H9 (cell line): ENCODE data around the gene TFAP2A. TPM values are rescaled to one million over a fixed set of nuclear protein-coding genes. Genes with fewer than 3 reads are reported as not detected.

Experiments
- DNase-seq: peaks from one replicate; pipeline ENCODE4 v3.0.0-alpha.2; 2017
- H2AFZ ChIP-seq: one replicate; pipeline ENCODE4 v1.6.1; 2013; ENCODE audit warnings: mild to moderate bottlenecking, low read length, control low read depth, moderate library complexity
- H2AK5ac ChIP-seq: 2 replicates; pipeline ENCODE4 v1.6.1; 2013; ENCODE audit warnings: low read length, control low read depth, mixed read lengths; ENCODE audit not compliant: insufficient read length
- H2BK120ac ChIP-seq: one replicate; pipeline ENCODE4 v1.6.1; 2013; ENCODE audit warnings: low read depth, mild to moderate bottlenecking, low read length, control low read depth, inconsistent platforms; ENCODE audit not compliant: poor library complexity, severe bottlenecking
- H2BK12ac ChIP-seq: 2 replicates; pipeline ENCODE4 v1.6.1; 2013; ENCODE audit warnings: low read length, control low read depth, mixed read lengths, low read depth; ENCODE audit not compliant: insufficient read length
- H2BK15ac ChIP-seq: 2 replicates; pipeline ENCODE4 v1.6.1; 2013; ENCODE audit warnings: low read depth, low read length, control low read depth
- H2BK20ac ChIP-seq: one replicate; pipeline ENCODE4 v1.6.1; 2013; ENCODE audit warnings: low read depth, mild to moderate bottlenecking, low read length, control low read depth, inconsistent platforms; ENCODE audit not compliant: poor library complexity, severe bottlenecking
- H2BK5ac ChIP-seq: 2 replicates; pipeline ENCODE4 v1.6.1; 2013; ENCODE audit warnings: low read length, control low read depth, mixed read lengths; ENCODE audit not compliant: insufficient read length
- H3K14ac ChIP-seq: 2 replicates; pipeline ENCODE4 v1.6.1; 2013; ENCODE audit warnings: low read length, control low read depth; ENCODE audit not compliant: insufficient read depth
- H3K18ac ChIP-seq: 2 replicates; pipeline ENCODE4 v1.6.1; 2013; ENCODE audit warnings: low read depth, mild to moderate bottlenecking, mixed read lengths, low read length, control low read depth; ENCODE audit not compliant: insufficient read length
- H3K23ac ChIP-seq: 2 replicates; pipeline ENCODE4 v1.6.1; 2013; ENCODE audit warnings: low read length, control low read depth, mixed read lengths, low read depth; ENCODE audit not compliant: insufficient read length
- H3K23me2 ChIP-seq: 2 replicates; pipeline ENCODE4 v1.6.1; 2013; ENCODE audit warnings: low read depth, mild to moderate bottlenecking, mixed read lengths, low read length, control low read depth; ENCODE audit not compliant: insufficient read length, poor library complexity, severe bottlenecking
- H3K27ac ChIP-seq: 2 replicates; pipeline ENCODE4 v1.5.1; 2013; ENCODE audit warnings: low read length, control low read depth, mixed read lengths, low read depth; ENCODE audit not compliant: insufficient read length
- H3K27me3 ChIP-seq: 2 replicates; pipeline ENCODE4 v1.6.1; 2013; ENCODE audit warnings: low read length, control low read depth, inconsistent platforms; ENCODE audit not compliant: insufficient read depth
- H3K4ac ChIP-seq: 2 replicates; pipeline ENCODE4 v1.6.1; 2013; ENCODE audit warnings: low read depth, mild to moderate bottlenecking, control low read depth, inconsistent platforms, low read length, moderate library complexity
- H3K4me1 ChIP-seq: 2 replicates; pipeline ENCODE4 v1.6.1; 2013; ENCODE audit warnings: low read length, control low read depth, inconsistent platforms; ENCODE audit not compliant: insufficient read depth
- H3K4me2 ChIP-seq: 2 replicates; pipeline ENCODE4 v1.6.1; 2013; ENCODE audit warnings: low read length, control low read depth, mixed read lengths; ENCODE audit not compliant: insufficient read length, insufficient read depth
- H3K56ac ChIP-seq: 2 replicates; pipeline ENCODE4 v1.6.1; 2013; ENCODE audit warnings: low read depth, mild to moderate bottlenecking, mixed read lengths, low read length, control low read depth; ENCODE audit not compliant: insufficient read length
- H3K79me1 ChIP-seq: 2 replicates; pipeline ENCODE4 v1.6.1; 2013; ENCODE audit warnings: low read depth, mild to moderate bottlenecking, moderate library complexity, low read length, control low read depth, inconsistent platforms; ENCODE audit not compliant: insufficient read depth, poor library complexity, severe bottlenecking
- H3K79me2 ChIP-seq: 2 replicates; pipeline ENCODE4 v1.6.1; 2013; ENCODE audit warnings: low read length, control low read depth, inconsistent platforms; ENCODE audit not compliant: insufficient read depth
- H3K9ac ChIP-seq: 2 replicates; pipeline ENCODE4 v1.6.1; 2013; ENCODE audit warnings: low read length, control low read depth, mixed read lengths; ENCODE audit not compliant: insufficient read length; ENCODE audit errors: extremely low read depth
- H3K9me3 ChIP-seq: one replicate; pipeline ENCODE4 v1.6.1; 2013; ENCODE audit warnings: low read depth, low read length, inconsistent platforms; ENCODE audit not compliant: control insufficient read depth
- H3T11ph ChIP-seq: one replicate; pipeline ENCODE4 v1.6.1; 2013; ENCODE audit warnings: mild to moderate bottlenecking, low read length, control low read depth, inconsistent platforms
- H4K20me1 ChIP-seq: one replicate; pipeline ENCODE4 v1.6.1; 2013; ENCODE audit not compliant: control insufficient read depth, insufficient read length, insufficient read depth
- H4K5ac ChIP-seq: 2 replicates; pipeline ENCODE4 v1.6.1; 2013; ENCODE audit warnings: low read depth, mild to moderate bottlenecking, mixed read lengths, low read length, control low read depth; ENCODE audit not compliant: insufficient read length
- H4K8ac ChIP-seq: replicated peaks from 2 replicates; pipeline ENCODE4 v1.6.1; 2013; ENCODE audit warnings: low read length, control low read depth, mixed read lengths, low read depth; ENCODE audit not compliant: insufficient read length
- H4K91ac ChIP-seq: 2 replicates; pipeline ENCODE4 v1.6.1; 2013; ENCODE audit warnings: low read depth, mild to moderate bottlenecking, moderate library complexity, mixed read lengths, low read length, control low read depth; ENCODE audit not compliant: insufficient read length
- H3K27ac Mint-ChIP-seq, 3 experiments: 2 replicates in 2 of 3; 3 replicates in 1 of 3; pipeline ENCODE4 v1.8.0; 2020 to 2021; ENCODE audit warnings: mixed read lengths in 3 of 3, mild to moderate bottlenecking in 1 of 3, moderate library complexity in 1 of 3
- H3K27me3 Mint-ChIP-seq: 2 replicates; pipeline ENCODE4 v1.8.0; 2021; ENCODE audit warnings: low read depth, mild to moderate bottlenecking, moderate library complexity, mixed read lengths
- H3K36me3 Mint-ChIP-seq, 3 experiments: 2 replicates in 2 of 3; 3 replicates in 1 of 3; pipeline ENCODE4 v1.8.0; 2020 to 2021; ENCODE audit warnings: low read depth in 3 of 3, mixed read lengths in 3 of 3; ENCODE audit not compliant: insufficient read depth in 1 of 3
- H3K4me1 Mint-ChIP-seq, 2 experiments: 2 replicates each; pipeline ENCODE4 v1.8.0; 2020; ENCODE audit warnings: mixed read lengths in 2 of 2
- H3K4me3 Mint-ChIP-seq, 2 experiments: 2 replicates in 1 of 2; 3 replicates in 1 of 2; pipeline ENCODE4 v1.8.0; 2020 to 2021; ENCODE audit warnings: mild to moderate bottlenecking in 2 of 2, mixed read lengths in 2 of 2, moderate library complexity in 1 of 2
- H3K9me3 Mint-ChIP-seq, 2 experiments: 2 replicates in 1 of 2; 3 replicates in 1 of 2; pipeline ENCODE4 v1.8.0; 2020; ENCODE audit warnings: mild to moderate bottlenecking in 2 of 2, mixed read lengths in 2 of 2, moderate library complexity in 1 of 2
- WGBS: extraction: QIAGEN DNeasy Blood & Tissue Kit; methylation state at CpG from one replicate; pipeline ENCODE4 v1.1.7; 2013; ENCODE audit warnings: missing lambda C conversion rate, low lambda C conversion rate, mixed read lengths; ENCODE audit not compliant: insufficient read length; ENCODE audit errors: extremely low coverage; 5-methylcytosine and 5-hydroxymethylcytosine counted together
- total RNA-seq: library from RNA; stranded (reverse); gene quantifications from 2 replicates; pipeline ENCODE4 v1.2.1, GENCODE V29; 2021
- TF ChIP-seq, protein P1 (sequence below): fragments of 200-600 bp; sonication (generic); conservative IDR thresholded peaks from 3 replicates; pipeline ENCODE4 v1.8.0; 2021; ENCODE audit warnings: antibody characterized with exemption, mild to moderate bottlenecking

Gene TFAP2A
- total RNA-seq, 1 experiment from 2014 or later: 2.6 TPM

DNA sequence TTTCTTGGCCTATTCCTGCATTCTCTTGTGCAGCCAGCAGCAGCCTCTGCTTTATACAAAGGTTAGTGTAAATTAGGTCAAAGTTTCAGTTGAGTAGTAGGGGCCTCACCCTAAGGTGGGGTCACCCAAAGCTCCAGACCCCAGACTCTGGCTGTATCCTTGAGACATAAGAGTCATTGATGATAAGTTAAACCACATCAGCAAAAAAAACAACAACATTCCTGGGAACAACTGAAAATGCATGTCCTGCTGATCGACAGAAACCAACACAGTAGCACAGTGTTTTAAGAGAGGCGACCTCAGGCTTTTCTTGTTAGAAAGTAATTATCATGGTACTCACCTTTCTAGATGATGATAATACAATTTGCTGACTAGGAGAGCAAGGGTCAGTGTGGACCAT, 52.6 kb downstream of the TFAP2A start:
- no peaks in the 10 kb centered on the region for H3K79me1 ChIP-seq
- no peak overlapping the region for H2BK5ac ChIP-seq
- H3K56ac ChIP-seq: no peak overlapping the region
- Mint-ChIP-seq H3K9me3 (peaks cover 0 to 4% of the 10 kb centered on the region in 2 experiments; a peak in 1 of 5 replicates), H3K4me3 (no peak overlapping the region), H3K27ac (no peak overlapping the region), H3K4me1 (no peaks in the 10 kb centered on the region), H3K36me3 (no peaks in the 10 kb centered on the region), H3K27me3 (peaks cover 23% of the 10 kb centered on the region)
- H3K18ac ChIP-seq: no peak overlapping the region
- H3K4me1 ChIP-seq: no peaks in the 10 kb centered on the region
- H4K8ac ChIP-seq: no peak overlapping the region
- DNase-seq: no peak
- H2BK20ac ChIP-seq: no peak overlapping the region
- WGBS: no CpG with 5 or more reads among the region's 2 CpGs
- H3K79me2 ChIP-seq: no peaks in the 10 kb centered on the region
- no peaks in the 10 kb centered on the region for H4K20me1 ChIP-seq
- no peak overlapping the region for H2BK120ac ChIP-seq
- H3K27ac ChIP-seq: no peak overlapping the region
- no peak overlapping the region for H3K4ac ChIP-seq
- no peak overlapping the region for H2BK15ac ChIP-seq
- H3T11ph ChIP-seq: no peak overlapping the region
- no peak overlapping the region for H4K5ac ChIP-seq
- no peak overlapping the region for H3K9ac ChIP-seq
- no peak overlapping the region for H2AFZ ChIP-seq
- no peak overlapping the region for H4K91ac ChIP-seq
- H3K14ac ChIP-seq: no peak overlapping the region
- no peak overlapping the region for H2BK12ac ChIP-seq
- TF ChIP-seq, protein P1, sequence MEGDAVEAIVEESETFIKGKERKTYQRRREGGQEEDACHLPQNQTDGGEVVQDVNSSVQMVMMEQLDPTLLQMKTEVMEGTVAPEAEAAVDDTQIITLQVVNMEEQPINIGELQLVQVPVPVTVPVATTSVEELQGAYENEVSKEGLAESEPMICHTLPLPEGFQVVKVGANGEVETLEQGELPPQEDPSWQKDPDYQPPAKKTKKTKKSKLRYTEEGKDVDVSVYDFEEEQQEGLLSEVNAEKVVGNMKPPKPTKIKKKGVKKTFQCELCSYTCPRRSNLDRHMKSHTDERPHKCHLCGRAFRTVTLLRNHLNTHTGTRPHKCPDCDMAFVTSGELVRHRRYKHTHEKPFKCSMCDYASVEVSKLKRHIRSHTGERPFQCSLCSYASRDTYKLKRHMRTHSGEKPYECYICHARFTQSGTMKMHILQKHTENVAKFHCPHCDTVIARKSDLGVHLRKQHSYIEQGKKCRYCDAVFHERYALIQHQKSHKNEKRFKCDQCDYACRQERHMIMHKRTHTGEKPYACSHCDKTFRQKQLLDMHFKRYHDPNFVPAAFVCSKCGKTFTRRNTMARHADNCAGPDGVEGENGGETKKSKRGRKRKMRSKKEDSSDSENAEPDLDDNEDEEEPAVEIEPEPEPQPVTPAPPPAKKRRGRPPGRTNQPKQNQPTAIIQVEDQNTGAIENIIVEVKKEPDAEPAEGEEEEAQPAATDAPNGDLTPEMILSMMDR: no peak
- H3K4me2 ChIP-seq: no peak overlapping the region
- no peak overlapping the region for H2AK5ac ChIP-seq
- no peaks in the 10 kb centered on the region for H3K27me3 ChIP-seq
- H3K23ac ChIP-seq: no peak overlapping the region
- no peaks in the 10 kb centered on the region for H3K9me3 ChIP-seq
- H3K23me2 ChIP-seq: no peaks in the 10 kb centered on the region
